SK-N-SH (cell line): ENCODE measurements around the gene LIN7A. TPM values are rescaled to one million over a fixed set of nuclear protein-coding genes. Genes with fewer than 3 reads are reported as not detected.
"Not testable (repeated sequence)": the region's sequence is repeated elsewhere in the genome, so short reads cannot be mapped to it uniquely, and the experiment has no call there.

Experiments used
- CTCF ChIA-PET: fragments of 300-600, 350-600 bp; formaldehyde crosslinking; extraction: SDS; loops from one replicate; lab custom pipeline; 2021; lab: Yijun Ruan, JAX
- POLR2A ChIA-PET: fragments of 350-600 bp; sonication (Branson Sonifier 250); formaldehyde crosslinking; extraction: SDS; loops from one replicate; lab custom pipeline; 2020; ENCODE audit warnings: antibody characterized with exemption, inconsistent platforms; lab: Yijun Ruan, JAX
- DNase-seq: peaks from one replicate; pipeline ENCODE4 v3.0.0; 2012
- H2AFZ ChIP-seq: fragments of 200-600 bp; sonication (generic); 2 replicates; pipeline ENCODE4 v1.8.1; 2016; ENCODE audit warnings: antibody characterized with exemption, mild to moderate bottlenecking, low read depth
- H3F3A ChIP-seq: fragments of 200-600 bp; sonication (generic); replicated peaks from 2 replicates; pipeline ENCODE3; 2016; ENCODE audit warnings: antibody characterized with exemption, mild to moderate bottlenecking; ENCODE audit not compliant: insufficient read depth
- H3K27ac ChIP-seq, 2 experiments: fragments of 200-500 bp in 1 of 2; fragments of 200-600 bp in 1 of 2; sonication (Bioruptor generic) in 1 of 2; sonication (generic), shearing (Covaris generic) in 1 of 2; 2 replicates each; pipeline versions ENCODE4 v1.5.1 to v1.6.1; 2014 to 2016; ENCODE audit warnings: low read depth in 2 of 2, inconsistent platforms in 1 of 2, low read length in 1 of 2, mild to moderate bottlenecking in 1 of 2, mixed read lengths in 1 of 2
- H3K27me3 ChIP-seq: fragments of 200-600 bp; sonication (generic), shearing (Covaris generic); 2 replicates; pipeline ENCODE4 v1.6.1; 2016; ENCODE audit warnings: mixed run types; ENCODE audit not compliant: insufficient read depth
- H3K36me3 ChIP-seq, 2 experiments: fragments of 200-500 bp in 1 of 2; fragments of 200-600 bp in 1 of 2; sonication (Bioruptor generic) in 1 of 2; sonication (generic) in 1 of 2; replicated peaks in 1 of 2; 2 replicates each; pipeline versions ENCODE3 to v1.5.1; 2014 to 2016; ENCODE audit warnings: low read length in 1 of 2, mild to moderate bottlenecking in 1 of 2; ENCODE audit not compliant: insufficient read depth in 2 of 2, control insufficient read depth in 1 of 2
- H3K4me1 ChIP-seq, 2 experiments: fragments of 200-500 bp in 1 of 2; fragments of 200-600 bp in 1 of 2; sonication (Bioruptor generic) in 1 of 2; sonication (generic), shearing (Covaris generic) in 1 of 2; 2 replicates each; pipeline versions ENCODE4 v1.5.1 to v1.6.1; 2014 to 2016; ENCODE audit warnings: low read depth in 1 of 2, low read length in 1 of 2, mixed run types in 1 of 2; ENCODE audit not compliant: insufficient read depth in 2 of 2, control insufficient read depth in 1 of 2
- H3K4me2 ChIP-seq: fragments of 200-600 bp; sonication (generic), shearing (Covaris generic); 2 replicates; pipeline ENCODE4 v1.6.1; 2017; ENCODE audit warnings: mixed run types
- H3K4me3 ChIP-seq, 2 experiments: fragments of 200-500 bp in 1 of 2; fragments of 200-600 bp in 1 of 2; sonication (Bioruptor generic) in 1 of 2; sonication (generic), shearing (Covaris generic) in 1 of 2; 2 replicates each; pipeline versions ENCODE4 v1.5.1 to v1.8.1; 2014 to 2016; ENCODE audit warnings: low read depth in 2 of 2, inconsistent platforms in 1 of 2, low read length in 1 of 2, mild to moderate bottlenecking in 1 of 2, mixed read lengths in 1 of 2, moderate library complexity in 1 of 2
- H3K79me2 ChIP-seq: fragments of 200-600 bp; sonication (generic); 2 replicates; pipeline ENCODE4 v1.8.1; 2017; ENCODE audit warnings: mild to moderate bottlenecking; ENCODE audit not compliant: insufficient read depth
- H3K9ac ChIP-seq: fragments of 200-600 bp; sonication (generic); 2 replicates; pipeline ENCODE4 v1.6.1; 2017; ENCODE audit warnings: mixed run types
- H3K9me2 ChIP-seq: fragments of 200-600 bp; sonication (generic); 2 replicates; pipeline ENCODE4 v1.6.1; 2017; ENCODE audit warnings: mixed run types
- H3K9me3 ChIP-seq: fragments of 200-600 bp; sonication (generic); 2 replicates; pipeline ENCODE4 v1.6.1; 2017; ENCODE audit warnings: mixed run types, mild to moderate bottlenecking, moderate library complexity
- H4K20me1 ChIP-seq: fragments of 200-600 bp; sonication (generic); 2 replicates; pipeline ENCODE4 v1.6.1; 2017; ENCODE audit warnings: mild to moderate bottlenecking, mixed run types; ENCODE audit not compliant: insufficient read depth
- FOXJ3 ChIP-seq: sonication (generic); formaldehyde crosslinking; IDR thresholded peaks from 2 replicates; pipeline ENCODE4 v1.5.1; 2020; ENCODE audit warnings: mild to moderate bottlenecking, missing genetic modification reagents
- MEF2A ChIP-seq: IDR thresholded peaks from 2 replicates; pipeline ENCODE4 v1.4.0; 2012; ENCODE audit warnings: low read depth, borderline replicate concordance
- POLR2AphosphoS5 ChIP-seq: IDR thresholded peaks from 2 replicates; pipeline ENCODE4 v1.6.1; 2012; ENCODE audit warnings: low read depth, low read length
- RXRA ChIP-seq: IDR thresholded peaks from 2 replicates; pipeline ENCODE4 v1.4.0; 2012; ENCODE audit warnings: low read depth, mild to moderate bottlenecking, borderline replicate concordance
- TAF1 ChIP-seq: IDR thresholded peaks from 2 replicates; pipeline ENCODE4 v1.6.1; 2012; ENCODE audit warnings: low read depth, mild to moderate bottlenecking, low read length, moderate library complexity, borderline replicate concordance
- YY1 ChIP-seq: IDR thresholded peaks from 2 replicates; pipeline ENCODE4 v1.4.0; 2012; ENCODE audit warnings: low read depth, mild to moderate bottlenecking
- WGBS: methylation state at CpG from one replicate; pipeline ENCODE4 v1.1.6; 2017; ENCODE audit warnings: low lambda C conversion rate; 5-methylcytosine and 5-hydroxymethylcytosine counted together
- polyA plus RNA-seq, 3 experiments: library from polyadenylated mRNA; depleted of rRNA; stranded (reverse); fragments of >200 nt; gene quantifications; 2 replicates each; pipeline ENCODE4 v1.2.3, GENCODE V29; 2012
- TF ChIP-seq, protein P1 (sequence below): IDR thresholded peaks from 2 replicates; pipeline ENCODE4 v1.4.0; 2012; ENCODE audit warnings: low read depth, borderline replicate concordance
- TF ChIP-seq, protein P2 (sequence below): fragments of 150-350 bp; IDR thresholded peaks from 2 replicates; pipeline ENCODE4 v1.6.1; 2016; ENCODE audit warnings: mild to moderate bottlenecking, low read depth, low read length

LIN7A gene
- polyA plus RNA-seq, 1 of the 3 experiments (the other 2 are of a cell fraction) = not detected

DNA sequence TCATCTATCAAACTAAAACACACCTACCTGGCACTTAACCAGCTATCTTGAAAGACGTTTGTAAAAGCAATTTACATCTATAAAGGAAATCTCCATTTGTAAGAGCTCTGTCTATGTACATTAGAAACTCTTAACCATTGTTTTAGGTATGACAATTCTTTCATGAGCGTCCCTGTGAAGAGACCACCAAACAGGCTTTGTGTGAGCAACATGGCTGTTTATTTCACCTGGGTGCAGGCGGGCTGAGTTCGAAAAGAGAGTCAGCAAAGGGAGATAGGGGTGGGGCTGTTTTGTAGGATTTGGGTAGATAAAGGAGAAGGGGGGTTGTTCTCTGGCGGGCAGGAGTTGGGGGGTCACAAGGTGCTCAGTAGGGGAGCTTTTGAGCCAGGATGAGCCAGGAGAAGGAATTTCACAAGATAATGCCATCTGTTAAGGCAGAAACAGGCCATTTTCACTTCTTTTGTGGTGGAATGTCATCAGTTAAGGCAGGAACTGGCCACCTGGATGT is 154.7 kb downstream of the LIN7A start:
- H2AFZ ChIP-seq, H3K4me1 ChIP-seq, H3K4me3 ChIP-seq, H3K4me2 ChIP-seq, H3K27ac ChIP-seq, H3K9me3 ChIP-seq, H3F3A ChIP-seq, H4K20me1 ChIP-seq, DNase-seq, POLR2A ChIA-PET, H3K9ac ChIP-seq, H3K9me2 ChIP-seq, H3K36me3 ChIP-seq, H3K79me2 ChIP-seq: not testable (repeated sequence)
- CTCF ChIA-PET = interaction anchor here (1.0 to 1.2 kb wide), 3 partner anchors 12 to 72 kb away, joined by 3 to 4 read pairs (median 3); no protein-coding TSS in a partner anchor
- H3K27me3 ChIP-seq = peaks cover 12% of the 10 kb centered on the region; the same call in 1 of the 2 replicates
- WGBS = 42% methylated on average over 5 of the region's 5 CpGs

DNA sequence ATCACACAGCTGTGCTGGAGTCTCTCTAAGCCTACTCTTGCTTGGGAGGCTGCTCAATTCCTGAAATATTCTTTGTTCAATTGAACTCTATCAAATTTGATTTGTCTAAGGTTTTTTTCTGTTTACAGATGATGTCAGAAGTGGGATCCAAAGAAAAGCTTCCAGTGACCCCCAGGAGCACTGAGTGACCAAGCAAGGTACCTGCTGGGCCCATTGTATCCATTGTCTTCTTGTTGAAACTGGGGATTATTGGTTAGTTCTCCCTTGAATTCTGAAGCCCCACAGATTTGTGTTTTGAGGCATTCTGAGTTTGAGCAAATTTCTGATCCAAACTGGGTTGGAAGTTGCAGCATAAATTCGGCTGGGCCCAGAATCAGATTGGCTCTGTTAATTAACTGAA is 156.4 kb downstream of the LIN7A start:
- Histone ChIP-seq H3K9me2 (no peaks in the 10 kb centered on the region), H3K79me2 (no peaks in the 10 kb centered on the region), H3K9ac (no peak overlapping the region), H4K20me1 (no peaks in the 10 kb centered on the region), H3K4me2 (no peak overlapping the region), H3K36me3 (no peaks in the 10 kb centered on the region), H3K27me3 (no peaks in the 10 kb centered on the region), H2AFZ (no peak overlapping the region), H3K27ac (no peak overlapping the region), H3K4me1 (peaks cover 0 to 12% of the 10 kb centered on the region in 2 experiments; a peak in 2 of 4 replicates), H3K4me3 (no peak overlapping the region), H3K9me3 (no peaks in the 10 kb centered on the region), H3F3A (peaks cover 11% of the 10 kb centered on the region)
- 15% methylated on average over 1 of the region's 1 CpG for WGBS
- no peak for DNase-seq
- TF ChIP-seq FOXJ3 (CRISPR knock-in tag) (no peak), POLR2AphosphoS5 (no peak), RXRA (no peak), TAF1 (no peak), YY1 (no peak), MEF2A (no peak)
- TF ChIP-seq, protein P1, sequence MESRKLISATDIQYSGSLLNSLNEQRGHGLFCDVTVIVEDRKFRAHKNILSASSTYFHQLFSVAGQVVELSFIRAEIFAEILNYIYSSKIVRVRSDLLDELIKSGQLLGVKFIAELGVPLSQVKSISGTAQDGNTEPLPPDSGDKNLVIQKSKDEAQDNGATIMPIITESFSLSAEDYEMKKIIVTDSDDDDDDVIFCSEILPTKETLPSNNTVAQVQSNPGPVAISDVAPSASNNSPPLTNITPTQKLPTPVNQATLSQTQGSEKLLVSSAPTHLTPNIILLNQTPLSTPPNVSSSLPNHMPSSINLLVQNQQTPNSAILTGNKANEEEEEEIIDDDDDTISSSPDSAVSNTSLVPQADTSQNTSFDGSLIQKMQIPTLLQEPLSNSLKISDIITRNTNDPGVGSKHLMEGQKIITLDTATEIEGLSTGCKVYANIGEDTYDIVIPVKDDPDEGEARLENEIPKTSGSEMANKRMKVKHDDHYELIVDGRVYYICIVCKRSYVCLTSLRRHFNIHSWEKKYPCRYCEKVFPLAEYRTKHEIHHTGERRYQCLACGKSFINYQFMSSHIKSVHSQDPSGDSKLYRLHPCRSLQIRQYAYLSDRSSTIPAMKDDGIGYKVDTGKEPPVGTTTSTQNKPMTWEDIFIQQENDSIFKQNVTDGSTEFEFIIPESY = no peak
- TF ChIP-seq, protein P2, sequence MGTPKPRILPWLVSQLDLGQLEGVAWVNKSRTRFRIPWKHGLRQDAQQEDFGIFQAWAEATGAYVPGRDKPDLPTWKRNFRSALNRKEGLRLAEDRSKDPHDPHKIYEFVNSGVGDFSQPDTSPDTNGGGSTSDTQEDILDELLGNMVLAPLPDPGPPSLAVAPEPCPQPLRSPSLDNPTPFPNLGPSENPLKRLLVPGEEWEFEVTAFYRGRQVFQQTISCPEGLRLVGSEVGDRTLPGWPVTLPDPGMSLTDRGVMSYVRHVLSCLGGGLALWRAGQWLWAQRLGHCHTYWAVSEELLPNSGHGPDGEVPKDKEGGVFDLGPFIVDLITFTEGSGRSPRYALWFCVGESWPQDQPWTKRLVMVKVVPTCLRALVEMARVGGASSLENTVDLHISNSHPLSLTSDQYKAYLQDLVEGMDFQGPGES = no peak
- ChIA-PET POLR2A (no interaction called here), CTCF (interaction anchor here (0.6 to 1.3 kb wide), 2 partner anchors 14 to 75 kb away, joined by 3 read pairs; no protein-coding TSS in a partner anchor)
